ENCODE measurements around the gene SEC62.

Gene SEC62

GRCh38 chr3:170002231-170002630 lies 35.6 kb downstream of the SEC62 start:
- Histone ChIP-seq H3K4me3 (replicated peaks; ENCODE audit: insufficient read depth, low read length) (no peak overlapping the region), H3K27me3 (ENCODE audit: insufficient read depth, poor library complexity, severe bottlenecking) (no peaks in the 10 kb centered on the region), H3K27ac (replicated peaks) (peak overlapping the region; percentile 84)
- no peak for DNase-seq (ENCODE audit: low read depth in 1 of 2, low spot score in 1 of 2)
- no peak for TF ChIP-seq GABPA (IDR thresholded peaks at IDR 0.05; ENCODE audit: low read depth)
- TF ChIP-seq REST (IDR thresholded peaks at IDR 0.05; ENCODE audit: insufficient replicate concordance, low read depth) = no peak
- TF ChIP-seq POLR2AphosphoS5 (IDR thresholded peaks at IDR 0.05; ENCODE audit: low read depth) = no peak
- TF ChIP-seq CTCF (IDR thresholded peaks at IDR 0.05; ENCODE audit: insufficient read depth, low read length) = no peak
- TF ChIP-seq SPI1 (IDR thresholded peaks at IDR 0.05; ENCODE audit: borderline replicate concordance, low read depth) = no peak

- TF ChIP-seq SPI1 (IDR thresholded peaks at IDR 0.05; ENCODE audit: borderline replicate concordance, low read depth) (peak; percentile 37; the same call in 1 of the 2 replicates), CTCF (IDR thresholded peaks at IDR 0.05; ENCODE audit: insufficient read depth, low read length) (no peak), POLR2AphosphoS5 (IDR thresholded peaks at IDR 0.05; ENCODE audit: low read depth) (no peak; the same call in 1 of the 2 replicates), GABPA (IDR thresholded peaks at IDR 0.05; ENCODE audit: low read depth) (0 out of 2 replicates have a peak, but pooled peaks have one; percentile 34), REST (IDR thresholded peaks at IDR 0.05; ENCODE audit: insufficient replicate concordance, low read depth) (no peak)
- peak; percentile 50 to 59 for DNase-seq (ENCODE audit: low read depth in 1 of 2, low spot score in 1 of 2)
- peak overlapping the region; percentile 84 for H3K27ac ChIP-seq (replicated peaks)
- H3K27me3 ChIP-seq (ENCODE audit: insufficient read depth, poor library complexity, severe bottlenecking) = no peaks in the 10 kb centered on the region
- H3K4me3 ChIP-seq (replicated peaks; ENCODE audit: insufficient read depth, low read length) = no peak overlapping the region
Observed at GRCh38 chr3:170002879-170003278, 36.3 kb downstream of the SEC62 start.

GRCh38 chr3:170003881-170004356 lies 37.3 kb downstream of the SEC62 start:
- TF ChIP-seq CTCF (IDR thresholded peaks at IDR 0.05; ENCODE audit: insufficient read depth, low read length) = no peak
- TF ChIP-seq REST (IDR thresholded peaks at IDR 0.05; ENCODE audit: insufficient replicate concordance, low read depth) = no peak
- TF ChIP-seq POLR2AphosphoS5 (IDR thresholded peaks at IDR 0.05; ENCODE audit: low read depth) = no peak
- no peak for TF ChIP-seq SPI1 (IDR thresholded peaks at IDR 0.05; ENCODE audit: borderline replicate concordance, low read depth)
- no peak for TF ChIP-seq GABPA (IDR thresholded peaks at IDR 0.05; ENCODE audit: low read depth)
- Histone ChIP-seq H3K27me3 (ENCODE audit: insufficient read depth, poor library complexity, severe bottlenecking) (no peaks in the 10 kb centered on the region), H3K4me3 (replicated peaks; ENCODE audit: insufficient read depth, low read length) (no peak overlapping the region), H3K27ac (replicated peaks) (peak overlapping the region; percentile 84)
- no peak for DNase-seq (ENCODE audit: low read depth in 1 of 2, low spot score in 1 of 2)

Measured in HL-60 (cell line).